GM12878 (cell line): Measurements from ENCODE around the gene PSMA2.

Source experiments
- CHD2 ChIP-seq: IDR thresholded peaks from 2 replicates; pipeline ENCODE4 v1.6.1; 2011; ENCODE audit warnings: low read depth, low read length, improper control_type of control experiment, borderline replicate concordance
- SPI1 ChIP-seq: IDR thresholded peaks from 2 replicates; pipeline ENCODE4 v1.6.1; 2011; ENCODE audit warnings: low read depth, mild to moderate bottlenecking, low read length, moderate library complexity, borderline replicate concordance; ENCODE audit not compliant: insufficient read depth

- no peak for TF ChIP-seq SPI1
- no peak for TF ChIP-seq CHD2
Observed at GRCh38 chr7:42935861-42936260, 3.9 kb upstream of the PSMA2 start.
